ENCODE data around the gene MINAR2.

GRCh38 chr5:129746876-129747275 lies 1.0 kb upstream of the MINAR2 start:
- no peak for TF ChIP-seq CTCF (IDR thresholded peaks at IDR 0.05)
- TF ChIP-seq EP300 (IDR thresholded peaks at IDR 0.05), result no peak
- TF ChIP-seq POLR2A (IDR thresholded peaks at IDR 0.05), result no peak
